Activated naive CD8-positive, alpha-beta T cell treated with anti-CD3 and anti-CD28 coated beads, Interleukin-2, amount 50 U/mL, for 24 hours (primary cell): ENCODE data around the gene NPHP4.
A peak's percentile ranks its signal among the peaks of the same experiment; 100 is the strongest.

Experiments
- ATAC-seq: fragments of 150-1000 bp; cut with Tn5 transposase; one replicate; pipeline ENCODE4 v1.10.0; 2021
- DNase-seq: peaks from one replicate; pipeline ENCODE4 v3.0.0; 2021
- H3K27ac Mint-ChIP-seq: one replicate; pipeline ENCODE4 v1.8.0; 2021; ENCODE audit warnings: mild to moderate bottlenecking, mixed read lengths
- H3K27me3 Mint-ChIP-seq: one replicate; pipeline ENCODE4 v1.8.0; 2021; ENCODE audit warnings: mixed read lengths
- H3K36me3 Mint-ChIP-seq: one replicate; pipeline ENCODE4 v1.8.0; 2021; ENCODE audit warnings: low read depth, mixed read lengths
- H3K4me1 Mint-ChIP-seq: one replicate; pipeline ENCODE4 v1.8.0; 2021; ENCODE audit warnings: mixed read lengths
- H3K4me3 Mint-ChIP-seq: one replicate; pipeline ENCODE4 v1.8.0; 2021; ENCODE audit warnings: mild to moderate bottlenecking, moderate library complexity, mixed read lengths
- H3K9me3 Mint-ChIP-seq: one replicate; pipeline ENCODE4 v1.8.0; 2021; ENCODE audit warnings: mixed read lengths

The NPHP4 gene

GRCh38 chr1:5967351-5968160, 24.7 kb downstream of the NPHP4 start:
- H3K9me3 Mint-ChIP-seq = no peaks in the 10 kb centered on the region
- no peaks in the 10 kb centered on the region for H3K27me3 Mint-ChIP-seq
- no peak overlapping the region for H3K4me3 Mint-ChIP-seq
- peaks cover 4% of the 10 kb centered on the region for H3K36me3 Mint-ChIP-seq
- no peak overlapping the region for H3K27ac Mint-ChIP-seq
- H3K4me1 Mint-ChIP-seq = no peaks in the 10 kb centered on the region
- ATAC-seq (no peak), DNase-seq (no peak)

- ATAC-seq = no peak
- H3K27ac Mint-ChIP-seq = no peak overlapping the region
- no peak for DNase-seq
- no peaks in the 10 kb centered on the region for H3K9me3 Mint-ChIP-seq
- peaks cover 4% of the 10 kb centered on the region for H3K36me3 Mint-ChIP-seq
- no peak overlapping the region for H3K4me3 Mint-ChIP-seq
- H3K4me1 Mint-ChIP-seq = no peaks in the 10 kb centered on the region
- H3K27me3 Mint-ChIP-seq = no peaks in the 10 kb centered on the region
Measured at GRCh38 chr1:5966543-5967205, 25.6 kb downstream of the NPHP4 start.

GRCh38 chr1:5965586-5966131, 26.6 kb downstream of the NPHP4 start:
- Mint-ChIP-seq H3K9me3 (no peaks in the 10 kb centered on the region), H3K27ac (no peak overlapping the region), H3K4me3 (no peak overlapping the region), H3K4me1 (no peaks in the 10 kb centered on the region), H3K27me3 (no peaks in the 10 kb centered on the region), H3K36me3 (peaks cover 10% of the 10 kb centered on the region)
- no peak for ATAC-seq
- no peak for DNase-seq

GRCh38 chr1:5962265-5963105, 29.7 kb downstream of the NPHP4 start:
- ATAC-seq (no peak), DNase-seq (no peak)
- Mint-ChIP-seq H3K9me3 (no peaks in the 10 kb centered on the region), H3K27ac (no peak overlapping the region), H3K4me1 (no peaks in the 10 kb centered on the region), H3K27me3 (no peaks in the 10 kb centered on the region), H3K36me3 (peaks cover 13% of the 10 kb centered on the region), H3K4me3 (no peak overlapping the region)

DNA sequence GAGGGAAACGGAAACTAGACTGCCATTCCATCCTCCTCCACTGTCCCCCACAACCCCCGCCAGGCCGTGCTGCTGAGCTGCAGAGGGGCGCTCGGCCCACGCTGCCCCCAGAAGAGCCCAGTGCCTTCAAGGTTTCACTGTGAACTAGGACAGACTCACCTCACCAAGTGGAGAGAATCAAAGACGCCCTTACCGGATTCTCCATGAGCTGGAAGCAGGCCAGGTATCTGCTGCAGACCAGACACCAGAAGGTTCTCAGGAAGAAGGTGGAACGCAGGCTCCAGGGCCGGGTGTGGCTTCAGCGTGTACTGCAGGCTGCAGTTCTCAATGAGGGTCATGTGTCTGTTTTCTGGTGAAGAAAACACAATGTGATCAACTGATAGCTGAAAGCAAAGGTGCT, 30.6 kb downstream of the NPHP4 start:
- no peak overlapping the region for H3K27ac Mint-ChIP-seq
- H3K36me3 Mint-ChIP-seq = peaks cover 18% of the 10 kb centered on the region

GRCh38 chr1:5960336-5960735, 31.9 kb downstream of the NPHP4 start:
- no peak overlapping the region for H3K27ac Mint-ChIP-seq
- H3K4me3 Mint-ChIP-seq = no peak overlapping the region
- H3K9me3 Mint-ChIP-seq = no peaks in the 10 kb centered on the region
- H3K4me1 Mint-ChIP-seq = peaks cover 3% of the 10 kb centered on the region
- DNase-seq = no peak
- no peaks in the 10 kb centered on the region for H3K27me3 Mint-ChIP-seq
- H3K36me3 Mint-ChIP-seq = peaks cover 20% of the 10 kb centered on the region
- ATAC-seq = no peak

More for the DNA sequence above, 30.6 kb downstream of the NPHP4 start:
- Mint-ChIP-seq H3K4me3 (no peak overlapping the region), H3K4me1 (no peaks in the 10 kb centered on the region), H3K27me3 (no peaks in the 10 kb centered on the region), H3K9me3 (no peaks in the 10 kb centered on the region)
- DNase-seq = no peak
- no peak for ATAC-seq

DNA sequence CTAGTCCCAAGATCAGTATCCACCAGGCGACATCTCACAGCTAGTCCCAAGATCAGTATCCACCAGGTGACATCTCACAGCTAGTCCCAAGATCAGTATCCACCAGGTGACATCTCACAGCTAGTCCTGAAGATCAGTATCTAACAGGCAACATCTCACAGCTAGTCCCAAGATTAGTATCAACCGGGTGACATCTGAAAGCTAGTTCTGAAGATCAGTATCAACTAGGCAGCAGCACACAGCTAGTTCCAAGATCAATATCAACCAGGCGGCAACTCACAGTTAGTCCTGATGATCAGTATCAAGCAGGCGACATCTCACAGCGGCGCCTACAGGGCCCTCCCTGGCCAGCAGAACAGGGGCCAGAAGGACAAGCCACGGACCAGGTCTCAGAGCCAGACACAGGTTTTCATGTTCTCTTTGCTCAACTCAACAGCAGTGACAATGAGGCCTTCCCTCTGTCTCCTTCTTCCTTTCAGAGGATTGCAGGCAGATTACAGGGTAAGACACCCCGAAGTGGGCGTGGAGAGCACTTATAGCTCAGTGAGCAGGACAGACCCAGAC, 32.5 kb downstream of the NPHP4 start:
- DNase-seq (no peak), ATAC-seq (no peak)
- Mint-ChIP-seq H3K36me3 (peaks cover 25% of the 10 kb centered on the region), H3K9me3 (no peaks in the 10 kb centered on the region), H3K4me3 (no peak overlapping the region), H3K4me1 (peaks cover 9% of the 10 kb centered on the region), H3K27ac (no peak overlapping the region), H3K27me3 (no peaks in the 10 kb centered on the region)

GRCh38 chr1:5959087-5959486, 33.1 kb downstream of the NPHP4 start:
- ATAC-seq (no peak), DNase-seq (no peak)
- Mint-ChIP-seq H3K4me3 (no peak overlapping the region), H3K27ac (no peak overlapping the region), H3K27me3 (no peaks in the 10 kb centered on the region), H3K36me3 (peaks cover 27% of the 10 kb centered on the region), H3K4me1 (peaks cover 13% of the 10 kb centered on the region), H3K9me3 (no peaks in the 10 kb centered on the region)

GRCh38 chr1:5956022-5956830, 36.0 kb downstream of the NPHP4 start:
- no peak overlapping the region for H3K4me3 Mint-ChIP-seq
- no peaks in the 10 kb centered on the region for H3K27me3 Mint-ChIP-seq
- H3K36me3 Mint-ChIP-seq = peaks cover 31% of the 10 kb centered on the region
- no peaks in the 10 kb centered on the region for H3K9me3 Mint-ChIP-seq
- no peak overlapping the region for H3K27ac Mint-ChIP-seq
- H3K4me1 Mint-ChIP-seq = peaks cover 13% of the 10 kb centered on the region
- no peak for ATAC-seq
- DNase-seq = no peak

DNA sequence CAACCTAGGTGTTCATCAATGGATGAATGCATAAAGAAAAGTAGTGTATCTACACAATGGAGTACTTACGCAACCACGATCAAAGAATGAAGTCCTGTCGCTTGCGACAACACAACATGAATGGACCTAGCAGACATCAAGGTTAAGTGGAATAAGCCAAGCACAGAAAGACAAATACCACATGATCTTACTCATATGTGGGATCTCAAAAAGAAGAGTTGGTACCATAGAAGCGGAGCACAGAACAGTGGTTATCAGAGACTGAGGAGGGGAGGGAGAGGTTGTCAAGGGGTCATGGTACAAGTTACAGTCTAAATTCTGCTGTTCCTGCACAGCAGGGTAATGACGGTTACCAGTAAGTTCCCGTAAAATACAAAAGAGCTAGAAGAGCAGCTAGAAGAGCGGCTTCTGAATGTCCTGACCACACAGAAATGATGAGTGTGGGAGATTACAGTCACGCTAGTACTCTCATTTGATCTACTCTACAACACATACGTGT, 36.7 kb downstream of the NPHP4 start:
- Mint-ChIP-seq H3K27me3 (no peaks in the 10 kb centered on the region), H3K36me3 (peaks cover 28% of the 10 kb centered on the region), H3K9me3 (no peaks in the 10 kb centered on the region), H3K4me1 (peaks cover 13% of the 10 kb centered on the region), H3K4me3 (no peak overlapping the region), H3K27ac (no peak overlapping the region)
- DNase-seq (no peak), ATAC-seq (peak; percentile 45)

DNA sequence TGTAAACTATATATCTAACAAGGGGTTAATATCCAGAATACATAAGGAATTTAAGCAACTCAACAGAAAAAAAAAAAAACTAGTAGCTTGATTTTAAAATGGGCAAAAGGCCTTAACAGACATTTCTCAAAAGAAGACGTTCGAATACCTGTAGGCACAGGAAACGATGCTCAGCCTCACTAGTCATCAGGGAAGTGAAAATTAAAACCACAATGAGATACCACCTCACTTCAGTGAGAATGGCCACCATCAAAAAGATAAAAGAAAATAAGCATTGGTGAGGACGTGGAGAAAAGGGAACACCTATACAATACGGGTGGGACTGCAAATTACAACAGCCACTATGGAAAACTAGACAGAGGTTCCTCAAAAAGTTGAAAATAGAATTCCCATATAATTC, 37.3 kb downstream of the NPHP4 start:
- Mint-ChIP-seq H3K36me3 (peaks cover 28% of the 10 kb centered on the region), H3K4me3 (no peak overlapping the region)
- DNase-seq = no peak

DNA sequence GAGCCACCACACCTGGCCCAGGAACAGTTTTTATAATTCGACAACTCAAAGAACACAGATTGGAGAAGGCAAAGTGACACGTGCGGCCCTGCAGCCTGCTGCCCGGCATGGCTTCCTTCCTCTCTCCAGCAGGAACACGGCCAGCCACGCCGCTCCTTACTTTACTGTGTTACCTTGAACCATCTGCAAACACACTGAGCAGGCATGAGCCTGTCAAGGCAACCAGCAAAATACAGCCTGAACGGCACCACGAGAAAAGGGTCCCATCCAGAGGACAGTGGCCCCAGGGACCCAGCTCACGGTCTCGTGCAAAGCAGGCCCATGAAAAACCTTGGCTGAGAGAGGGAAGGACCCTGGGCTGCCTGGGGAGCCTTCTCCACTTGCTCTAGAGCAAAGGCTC, 38.8 kb downstream of the NPHP4 start:
- Mint-ChIP-seq H3K27me3 (no peaks in the 10 kb centered on the region), H3K36me3 (peaks cover 27% of the 10 kb centered on the region), H3K9me3 (no peaks in the 10 kb centered on the region), H3K4me1 (peaks cover 13% of the 10 kb centered on the region), H3K27ac (no peak overlapping the region), H3K4me3 (no peak overlapping the region)
- DNase-seq (no peak), ATAC-seq (no peak)

More for the DNA sequence above, 37.3 kb downstream of the NPHP4 start:
- H3K27me3 Mint-ChIP-seq = no peaks in the 10 kb centered on the region
- H3K27ac Mint-ChIP-seq = no peak overlapping the region
- peaks cover 13% of the 10 kb centered on the region for H3K4me1 Mint-ChIP-seq
- ATAC-seq = peak; percentile 64
- H3K9me3 Mint-ChIP-seq = no peaks in the 10 kb centered on the region

DNA sequence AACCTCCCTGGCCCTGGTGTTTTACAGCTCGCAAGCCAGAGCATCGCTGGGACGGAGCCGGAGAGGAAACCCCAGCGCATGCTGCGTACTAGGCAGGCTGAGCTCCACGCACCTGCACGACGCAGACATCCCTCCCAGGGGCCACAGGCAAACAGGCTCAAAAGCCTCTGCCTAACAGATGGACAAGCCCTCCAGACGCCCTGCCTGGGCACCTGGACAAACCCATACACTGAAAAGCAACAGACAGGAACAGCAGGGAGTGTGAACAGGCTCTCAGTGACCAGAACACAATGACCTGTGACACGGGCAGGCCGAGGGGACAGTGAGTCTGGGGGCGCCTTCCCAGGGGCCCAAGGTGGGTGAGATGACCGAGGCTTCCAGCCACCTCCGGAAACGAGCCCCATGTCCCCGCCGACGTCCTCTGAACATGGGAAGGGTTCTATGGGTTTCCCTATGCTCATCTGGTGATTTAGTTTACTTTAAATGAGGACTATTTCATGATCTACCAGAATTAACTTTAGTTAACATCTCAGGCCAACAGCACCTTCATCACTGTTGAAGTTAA, 40.3 kb downstream of the NPHP4 start:
- Mint-ChIP-seq H3K4me3 (no peak overlapping the region), H3K4me1 (peaks cover 13% of the 10 kb centered on the region), H3K27ac (no peak overlapping the region), H3K9me3 (no peaks in the 10 kb centered on the region), H3K36me3 (peaks cover 23% of the 10 kb centered on the region), H3K27me3 (no peaks in the 10 kb centered on the region)
- no peak for ATAC-seq
- no peak for DNase-seq
